Testis (tissue), 3 donors: ENCODE data around the gene SYT1. TPM values are rescaled to one million over a fixed set of nuclear protein-coding genes. Genes with fewer than 3 reads are reported as not detected.

Experiments
- DNase-seq: peaks from one replicate; pipeline ENCODE4 v3.0.0-alpha.2; 2019
- H3K27ac ChIP-seq, 2 donors: fragments of 200-600 bp; sonication (generic); one replicate each; pipeline ENCODE4 v1.5.1; 2019
- H3K27me3 ChIP-seq: fragments of 200-600 bp; sonication (generic); one replicate; pipeline ENCODE4 v1.5.1; 2019
- H3K36me3 ChIP-seq: fragments of 200-600 bp; sonication (generic); one replicate; pipeline ENCODE4 v1.5.1; 2017; ENCODE audit warnings: low read depth; ENCODE audit errors: missing control alignments
- H3K4me1 ChIP-seq: fragments of 200-600 bp; sonication (generic); one replicate; pipeline ENCODE4 v1.5.1; 2019
- H3K4me3 ChIP-seq, 2 donors: fragments of 200-600 bp; sonication (generic); one replicate each; pipeline ENCODE4 v1.5.1; 2017 to 2019
- H3K9me3 ChIP-seq: fragments of 200-600 bp; sonication (generic); one replicate; pipeline ENCODE4 v1.5.1; 2017
- POLR2A ChIP-seq: fragments of 450-650 bp; IDR thresholded peaks from one replicate; pipeline ENCODE4 v1.6.1; 2017; ENCODE audit warnings: antibody characterized with exemption, mild to moderate bottlenecking, moderate library complexity
- WGBS, 2 donors: methylation state at CpG; one replicate each; pipeline ENCODE4 v1.1.5; 2018; 5-methylcytosine and 5-hydroxymethylcytosine counted together
- intact Hi-C: fragments of 100-400 bp; cut with DNase I; formaldehyde crosslinking; loops from one replicate; pipeline ENCODE4 v1.15.1; 2023; ENCODE audit warnings: low total_unique reads
- polyA plus RNA-seq: library from polyadenylated mRNA; stranded (reverse); fragments of 350-450 nt; fragmentation: Illumina TruSeq; extraction: RNeasy Lipid Tissue Mini Kit (QIAGEN cat#74804); gene quantifications from one replicate; pipeline ENCODE4 v1.2.3, GENCODE V29; 2014; ENCODE audit warnings: low read depth, low replicate concordance; ENCODE audit not compliant: insufficient read depth
- total RNA-seq, 2 donors: library from RNA; depleted of rRNA; stranded (reverse); fragments of >200 nt; gene quantifications; one replicate each; pipeline ENCODE4 v1.2.3, GENCODE V29; 2016
- TF ChIP-seq, protein P1 (sequence below), 3 experiments: fragments of 450-650 bp in 2 of 3; fragments of 200-600 bp in 1 of 3; sonication (generic) in 1 of 3; IDR thresholded peaks; one replicate each; pipeline ENCODE4 v1.5.1; 2016 to 2019; ENCODE audit warnings: antibody characterized with exemption in 3 of 3, mild to moderate bottlenecking in 2 of 3, moderate library complexity in 1 of 3

SYT1 gene
- total and polyA plus RNA-seq, 3 donors from 2014 or later, result 1.1 to 1.7 (median 1.3) TPM

GRCh38 chr12:79006306-79006705, 141.7 kb downstream of the SYT1 start:
- WGBS, 2 donors, result 66 to 67% methylated on average over 1 of the region's 1 CpG
- H3K27me3 ChIP-seq, result no peaks in the 10 kb centered on the region
- no peak for DNase-seq
- no peak for TF ChIP-seq POLR2A
- TF ChIP-seq, protein P1, sequence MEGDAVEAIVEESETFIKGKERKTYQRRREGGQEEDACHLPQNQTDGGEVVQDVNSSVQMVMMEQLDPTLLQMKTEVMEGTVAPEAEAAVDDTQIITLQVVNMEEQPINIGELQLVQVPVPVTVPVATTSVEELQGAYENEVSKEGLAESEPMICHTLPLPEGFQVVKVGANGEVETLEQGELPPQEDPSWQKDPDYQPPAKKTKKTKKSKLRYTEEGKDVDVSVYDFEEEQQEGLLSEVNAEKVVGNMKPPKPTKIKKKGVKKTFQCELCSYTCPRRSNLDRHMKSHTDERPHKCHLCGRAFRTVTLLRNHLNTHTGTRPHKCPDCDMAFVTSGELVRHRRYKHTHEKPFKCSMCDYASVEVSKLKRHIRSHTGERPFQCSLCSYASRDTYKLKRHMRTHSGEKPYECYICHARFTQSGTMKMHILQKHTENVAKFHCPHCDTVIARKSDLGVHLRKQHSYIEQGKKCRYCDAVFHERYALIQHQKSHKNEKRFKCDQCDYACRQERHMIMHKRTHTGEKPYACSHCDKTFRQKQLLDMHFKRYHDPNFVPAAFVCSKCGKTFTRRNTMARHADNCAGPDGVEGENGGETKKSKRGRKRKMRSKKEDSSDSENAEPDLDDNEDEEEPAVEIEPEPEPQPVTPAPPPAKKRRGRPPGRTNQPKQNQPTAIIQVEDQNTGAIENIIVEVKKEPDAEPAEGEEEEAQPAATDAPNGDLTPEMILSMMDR (IDR thresholded peaks at IDR 0.05), result no peak
- H3K4me1 ChIP-seq, result no peaks in the 10 kb centered on the region
- no peak overlapping the region for H3K27ac ChIP-seq
- no peaks in the 10 kb centered on the region for H3K9me3 ChIP-seq
- no peak overlapping the region for H3K4me3 ChIP-seq
- H3K36me3 ChIP-seq, result no peaks in the 10 kb centered on the region
- intact Hi-C loops, result no loop called here

- Histone ChIP-seq H3K9me3 (no peaks in the 10 kb centered on the region), H3K27me3 (no peaks in the 10 kb centered on the region), H3K27ac (no peak overlapping the region), H3K4me3 (no peak overlapping the region), H3K36me3 (no peaks in the 10 kb centered on the region), H3K4me1 (no peaks in the 10 kb centered on the region)
- intact Hi-C loops, result no loop called here
- no peak for DNase-seq
- WGBS, 2 donors, result 67 to 92% methylated on average over 2 of the region's 2 CpGs
- TF ChIP-seq, protein P1 (IDR thresholded peaks at IDR 0.05), result no peak
- no peak for TF ChIP-seq POLR2A
These were observed 144.0 kb downstream of the SYT1 start for GRCh38 chr12:79008591-79008990.

- 88 to 89% methylated on average over 3 of the region's 3 CpGs for WGBS, 2 donors
- intact Hi-C loops, result no loop called here
These were observed 148.1 kb downstream of the SYT1 start for GRCh38 chr12:79012636-79013035.

GRCh38 chr12:79016181-79016580, 151.6 kb downstream of the SYT1 start:
- DNase-seq, result no peak
- intact Hi-C loops, result no loop called here
- Histone ChIP-seq H3K36me3 (no peaks in the 10 kb centered on the region), H3K9me3 (no peaks in the 10 kb centered on the region), H3K27ac (no peak overlapping the region), H3K27me3 (no peaks in the 10 kb centered on the region), H3K4me1 (no peaks in the 10 kb centered on the region), H3K4me3 (no peak overlapping the region)
- 60 to 73% methylated on average over 2 of the region's 2 CpGs for WGBS, 2 donors
- TF ChIP-seq, protein P1 (IDR thresholded peaks at IDR 0.05), result no peak
- TF ChIP-seq POLR2A, result no peak

More at GRCh38 chr12:79012636-79013035, 148.1 kb downstream of the SYT1 start:
- Histone ChIP-seq H3K9me3 (no peaks in the 10 kb centered on the region), H3K27ac (no peak overlapping the region), H3K27me3 (no peaks in the 10 kb centered on the region), H3K4me3 (no peak overlapping the region), H3K4me1 (no peaks in the 10 kb centered on the region), H3K36me3 (no peaks in the 10 kb centered on the region)
- DNase-seq, result no peak
- no peak for TF ChIP-seq POLR2A
- TF ChIP-seq, protein P1 (IDR thresholded peaks at IDR 0.05), result no peak

- H3K27me3 ChIP-seq, result no peaks in the 10 kb centered on the region
- no peaks in the 10 kb centered on the region for H3K36me3 ChIP-seq
- no peaks in the 10 kb centered on the region for H3K9me3 ChIP-seq
- DNase-seq, result no peak
- H3K27ac ChIP-seq, result no peak overlapping the region
- intact Hi-C loops, result no loop called here
- TF ChIP-seq POLR2A, result no peak
- TF ChIP-seq, protein P1 (IDR thresholded peaks at IDR 0.05), result no peak
- no peaks in the 10 kb centered on the region for H3K4me1 ChIP-seq
- H3K4me3 ChIP-seq, result no peak overlapping the region
- 39 to 40% methylated on average over 1 of the region's 1 CpG for WGBS, 2 donors
These were observed 155.1 kb downstream of the SYT1 start for GRCh38 chr12:79019672-79020071.
